GM12873 (cell line): Measurements from ENCODE around the gene DGKE.

ENCODE experiments used
- CTCF ChIP-seq: IDR thresholded peaks from 2 replicates; pipeline ENCODE4 v1.5.1; 2012; ENCODE audit warnings: low read depth, mild to moderate bottlenecking, moderate library complexity, low read length, control low read depth; ENCODE audit not compliant: insufficient read depth; ENCODE audit errors: missing control alignments

Gene DGKE

GRCh38 chr17:56833809-56834379 lies at the start of gene DGKE, which contains the start of gene C17orf67:
Gene DGKE (plus strand): TSS chr17:56834151. CDS start chr17:56834796, 645 bp downstream.
Gene C17orf67 (minus strand): TSS chr17:56833920. CDS start chr17:56815810, 18,110 bp downstream.
- no peak for TF ChIP-seq CTCF

DNA sequence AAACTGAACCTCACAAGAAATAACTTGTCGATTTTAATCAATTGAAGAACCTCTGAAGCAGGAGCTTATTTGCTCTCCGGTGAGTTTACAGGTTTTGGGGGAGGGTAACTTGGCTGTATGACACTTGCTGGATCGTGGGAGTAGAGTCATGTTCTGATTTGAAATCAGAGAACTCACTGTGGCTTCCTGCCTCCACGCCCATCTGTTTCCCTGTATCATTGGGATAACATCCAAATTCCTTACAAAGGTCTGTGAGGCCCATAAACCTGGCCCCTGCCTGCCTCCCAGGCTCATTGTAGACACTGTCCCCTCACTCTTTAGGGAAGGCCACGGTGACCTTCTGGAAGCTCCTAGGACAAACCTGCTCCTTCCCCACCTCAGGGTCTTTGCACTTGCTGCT lies 48.5 kb upstream of the DGKE start:
- TF ChIP-seq CTCF, result no peak

DNA sequence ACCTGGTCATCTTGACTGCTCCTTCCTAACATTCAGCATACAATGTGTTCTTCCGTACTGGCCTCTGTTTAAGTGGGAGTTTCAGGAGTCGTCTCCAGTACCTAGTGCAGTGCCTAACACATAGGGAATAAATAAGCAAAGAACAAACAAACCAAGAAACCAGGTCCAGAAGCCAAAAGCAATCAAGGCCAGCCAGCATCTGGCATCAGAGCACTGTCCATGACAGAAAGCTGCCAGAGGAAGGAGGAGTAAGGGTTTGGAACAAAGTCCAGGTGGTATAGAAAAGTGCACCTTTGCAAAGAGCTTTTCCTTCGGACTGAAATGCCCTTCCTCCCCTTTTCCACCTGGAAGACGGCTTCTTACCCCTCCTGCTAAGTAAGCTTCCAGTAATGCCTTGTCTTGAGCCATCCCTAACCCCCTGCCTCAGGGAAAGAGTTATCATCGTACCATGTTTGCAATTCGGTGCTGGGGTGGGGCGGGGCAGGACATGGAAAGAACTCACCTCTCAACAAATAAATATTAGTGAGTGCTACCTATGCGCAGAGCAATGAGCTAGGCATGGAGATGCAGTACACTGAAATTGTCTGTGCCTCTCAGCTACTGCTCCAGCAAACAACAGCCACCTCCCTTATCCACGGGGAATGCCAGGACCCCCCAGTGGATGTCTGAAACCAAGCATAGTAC lies 47.8 kb upstream of the DGKE start:
- TF ChIP-seq CTCF, result no peak

DNA sequence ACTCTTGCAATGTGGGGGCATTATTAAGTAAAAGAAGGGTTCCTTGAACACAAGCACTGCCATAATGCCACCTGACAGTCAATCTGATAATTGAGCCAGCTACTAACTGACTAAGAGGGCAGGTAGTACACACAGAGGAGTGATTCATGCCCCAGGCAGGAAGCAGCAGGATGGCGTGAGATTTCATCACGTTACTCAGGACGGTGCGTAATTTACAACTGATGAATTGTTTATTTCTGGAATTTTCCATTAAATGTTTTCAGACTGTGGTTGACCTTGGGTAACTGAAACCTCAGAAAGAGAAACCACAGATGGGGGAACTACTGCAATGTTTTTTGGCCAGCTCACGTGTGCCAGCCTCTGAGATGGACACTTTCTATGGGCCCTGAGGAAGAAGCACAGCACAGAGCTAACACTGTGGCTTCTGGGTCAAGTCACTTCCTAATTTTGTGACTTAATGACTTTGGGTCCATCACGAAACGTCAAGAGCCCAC lies 46.9 kb upstream of the DGKE start:
- TF ChIP-seq CTCF, result no peak

DNA sequence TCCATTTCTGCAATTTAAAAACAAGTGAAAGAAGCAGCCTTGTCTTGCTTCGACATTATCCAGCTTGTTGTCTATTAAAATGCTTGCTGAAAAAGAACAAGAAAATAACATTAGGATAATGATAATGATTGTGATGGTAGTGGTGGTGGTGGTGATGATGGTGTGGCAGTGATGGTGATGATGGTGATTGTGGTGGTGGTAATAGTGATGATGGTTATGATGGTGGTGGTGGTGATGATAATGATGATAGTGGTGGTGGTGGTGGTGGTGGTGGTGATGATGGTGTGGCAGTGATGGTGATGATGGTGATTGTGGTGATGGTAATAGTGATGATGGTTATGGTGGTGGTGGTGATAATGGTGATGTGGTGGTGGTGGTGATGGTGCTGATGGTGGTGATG lies 41.7 kb upstream of the DGKE start:
- no peak for TF ChIP-seq CTCF

DNA sequence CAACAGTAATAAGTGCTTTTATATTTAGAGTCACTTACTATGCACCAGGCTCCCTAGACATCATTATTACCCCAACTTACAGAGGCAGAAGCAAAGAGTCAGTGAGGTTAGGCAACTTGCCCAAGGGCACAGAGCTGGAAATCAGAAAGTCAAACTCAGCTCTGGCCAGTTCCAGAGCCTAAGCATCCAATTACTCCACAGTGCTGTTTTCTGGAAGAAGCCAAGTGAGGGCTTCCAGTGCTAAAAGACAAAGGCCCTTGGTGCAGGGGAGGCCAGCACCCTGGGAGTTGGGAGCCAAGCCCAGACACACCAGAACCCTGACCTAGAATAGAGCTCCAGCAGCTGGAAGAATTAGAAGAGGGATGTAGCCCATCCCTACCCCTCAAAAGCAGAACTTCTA lies 40.4 kb upstream of the DGKE start:
- no peak for TF ChIP-seq CTCF

- no peak for TF ChIP-seq CTCF
Observed at GRCh38 chr17:56793957-56794356, 40.0 kb upstream of the DGKE start.
